Endothelial cell (in vitro differentiated cells): ENCODE measurements around the gene PKMYT1. TPM values are rescaled to one million over a fixed set of nuclear protein-coding genes. Genes with fewer than 3 reads are reported as not detected.

ENCODE experiments used
- DNase-seq: peaks from one replicate; pipeline ENCODE4 v3.0.0; 2021; ENCODE audit warnings: low spot score
- H3K27ac Mint-ChIP-seq: one replicate; pipeline ENCODE4 v1.8.0; 2021; ENCODE audit warnings: mixed read lengths, inconsistent platforms; ENCODE audit not compliant: unreplicated experiment
- H3K27me3 Mint-ChIP-seq: one replicate; pipeline ENCODE4 v1.8.0; 2021; ENCODE audit warnings: mild to moderate bottlenecking, moderate library complexity, mixed read lengths, inconsistent platforms; ENCODE audit not compliant: unreplicated experiment
- H3K36me3 Mint-ChIP-seq: one replicate; pipeline ENCODE4 v1.8.0; 2021; ENCODE audit warnings: mild to moderate bottlenecking, low read depth, mixed read lengths, inconsistent platforms; ENCODE audit not compliant: unreplicated experiment
- H3K4me1 Mint-ChIP-seq: one replicate; pipeline ENCODE4 v1.8.0; 2021; ENCODE audit warnings: mild to moderate bottlenecking, mixed read lengths, inconsistent platforms; ENCODE audit not compliant: unreplicated experiment
- H3K4me3 Mint-ChIP-seq: one replicate; pipeline ENCODE4 v1.8.0; 2021; ENCODE audit warnings: mild to moderate bottlenecking, mixed read lengths, inconsistent platforms; ENCODE audit not compliant: unreplicated experiment
- H3K9me3 Mint-ChIP-seq: one replicate; pipeline ENCODE4 v1.8.0; 2021; ENCODE audit warnings: mixed read lengths, inconsistent platforms; ENCODE audit not compliant: unreplicated experiment
- total RNA-seq: library from RNA; stranded (reverse); fragmentation: NEBNext Ultra II Directional; extraction: Animal tissue kit (Norgen Biotek cat#: 25700); gene quantifications from one replicate; pipeline ENCODE4 v1.2.1, GENCODE V29; 2021; ENCODE audit not compliant: unreplicated experiment
- TF ChIP-seq, protein P1 (sequence below): fragments of 200-600 bp; sonication (generic); IDR thresholded peaks from one replicate; pipeline ENCODE4 v1.5.0; 2021; ENCODE audit warnings: antibody characterized with exemption; ENCODE audit not compliant: unreplicated experiment

Gene PKMYT1
- total RNA-seq, 1 donor from 2014 or later: 12.2 TPM

DNA sequence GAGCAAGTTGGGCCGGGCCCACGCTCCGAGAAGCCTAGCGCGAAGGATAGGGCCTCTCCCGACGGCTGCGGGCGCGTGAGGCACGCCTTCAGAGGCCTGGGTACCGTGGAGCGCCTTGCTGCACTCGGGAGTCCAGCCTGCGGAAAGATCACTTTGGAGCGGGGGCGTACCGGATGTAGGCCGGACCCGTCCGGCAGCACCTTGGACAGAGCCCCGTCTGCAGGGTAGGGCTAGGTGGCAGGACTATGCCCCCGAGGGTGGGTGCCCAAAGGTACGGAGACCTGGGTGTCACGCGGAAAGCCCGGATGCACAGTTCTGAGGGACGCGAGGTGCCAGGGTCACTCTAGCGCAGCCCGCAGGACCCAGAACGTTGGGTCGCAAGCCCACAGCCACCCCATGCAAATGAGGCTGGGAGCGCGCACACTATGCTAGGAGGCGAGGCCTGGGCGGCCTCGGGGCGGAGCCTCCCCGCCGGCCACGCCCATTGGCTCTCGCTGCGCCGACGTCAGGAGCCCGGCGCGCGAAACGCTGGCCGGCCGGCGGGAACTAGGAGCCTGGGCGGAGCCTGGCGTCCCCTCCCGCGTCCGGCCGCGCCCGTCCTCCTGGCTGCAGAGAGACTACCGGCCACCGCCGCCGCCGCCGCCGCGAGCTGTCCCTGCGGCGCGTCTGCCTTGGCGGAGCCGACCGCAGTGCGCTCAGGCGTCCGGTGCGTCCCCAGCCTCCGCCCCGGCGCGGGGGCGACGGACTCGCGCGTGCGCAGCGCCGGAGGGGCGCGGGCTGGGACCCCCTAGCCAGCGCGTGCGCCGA lies 11.3 kb downstream of the PKMYT1 start, which contains the start of gene PAQR4:
Gene PAQR4, plus strand, starts transcription at position 611 of the 807 bp plus-strand sequence. CDS start 327 bp downstream, outside the sequence.
- H3K9me3 Mint-ChIP-seq: no peaks in the 10 kb centered on the region
- H3K36me3 Mint-ChIP-seq: peaks cover 8% of the 10 kb centered on the region
- DNase-seq: peak; percentile 83
- peaks cover 24% of the 10 kb centered on the region for H3K27me3 Mint-ChIP-seq
- TF ChIP-seq, protein P1, sequence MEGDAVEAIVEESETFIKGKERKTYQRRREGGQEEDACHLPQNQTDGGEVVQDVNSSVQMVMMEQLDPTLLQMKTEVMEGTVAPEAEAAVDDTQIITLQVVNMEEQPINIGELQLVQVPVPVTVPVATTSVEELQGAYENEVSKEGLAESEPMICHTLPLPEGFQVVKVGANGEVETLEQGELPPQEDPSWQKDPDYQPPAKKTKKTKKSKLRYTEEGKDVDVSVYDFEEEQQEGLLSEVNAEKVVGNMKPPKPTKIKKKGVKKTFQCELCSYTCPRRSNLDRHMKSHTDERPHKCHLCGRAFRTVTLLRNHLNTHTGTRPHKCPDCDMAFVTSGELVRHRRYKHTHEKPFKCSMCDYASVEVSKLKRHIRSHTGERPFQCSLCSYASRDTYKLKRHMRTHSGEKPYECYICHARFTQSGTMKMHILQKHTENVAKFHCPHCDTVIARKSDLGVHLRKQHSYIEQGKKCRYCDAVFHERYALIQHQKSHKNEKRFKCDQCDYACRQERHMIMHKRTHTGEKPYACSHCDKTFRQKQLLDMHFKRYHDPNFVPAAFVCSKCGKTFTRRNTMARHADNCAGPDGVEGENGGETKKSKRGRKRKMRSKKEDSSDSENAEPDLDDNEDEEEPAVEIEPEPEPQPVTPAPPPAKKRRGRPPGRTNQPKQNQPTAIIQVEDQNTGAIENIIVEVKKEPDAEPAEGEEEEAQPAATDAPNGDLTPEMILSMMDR: no peak
- H3K4me1 Mint-ChIP-seq: peaks cover 6% of the 10 kb centered on the region
- H3K27ac Mint-ChIP-seq: peak within 1 kb of the TSS; percentile 57
- H3K4me3 Mint-ChIP-seq: peak within 1 kb of the TSS; percentile 80

DNA sequence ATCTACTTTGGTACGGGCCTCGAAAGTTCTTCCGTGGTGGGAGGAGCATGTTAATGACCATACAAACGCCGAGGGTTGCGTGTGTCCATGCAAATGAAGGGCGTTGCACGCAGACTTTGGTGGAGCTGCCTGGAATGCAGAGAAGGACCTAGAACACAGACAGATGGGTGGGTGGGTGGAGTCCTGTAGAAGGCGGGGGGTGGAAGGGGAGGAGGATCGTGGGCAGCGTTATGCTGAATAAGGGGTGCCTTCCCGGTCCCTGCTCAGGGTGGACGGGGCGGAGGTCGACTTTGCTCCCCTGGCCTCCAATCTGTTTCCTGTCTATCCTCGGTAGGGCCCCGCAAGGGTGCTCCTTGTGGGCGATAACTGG lies 11.9 kb downstream of the PKMYT1 start:
- peak overlapping the region; percentile 80 for H3K4me3 Mint-ChIP-seq
- DNase-seq: no peak
- peak overlapping the region; percentile 57 for H3K27ac Mint-ChIP-seq
- peaks cover 26% of the 10 kb centered on the region for H3K27me3 Mint-ChIP-seq
- no peaks in the 10 kb centered on the region for H3K9me3 Mint-ChIP-seq
- TF ChIP-seq, protein P1: no peak
- peaks cover 8% of the 10 kb centered on the region for H3K36me3 Mint-ChIP-seq
- peaks cover 6% of the 10 kb centered on the region for H3K4me1 Mint-ChIP-seq

DNA sequence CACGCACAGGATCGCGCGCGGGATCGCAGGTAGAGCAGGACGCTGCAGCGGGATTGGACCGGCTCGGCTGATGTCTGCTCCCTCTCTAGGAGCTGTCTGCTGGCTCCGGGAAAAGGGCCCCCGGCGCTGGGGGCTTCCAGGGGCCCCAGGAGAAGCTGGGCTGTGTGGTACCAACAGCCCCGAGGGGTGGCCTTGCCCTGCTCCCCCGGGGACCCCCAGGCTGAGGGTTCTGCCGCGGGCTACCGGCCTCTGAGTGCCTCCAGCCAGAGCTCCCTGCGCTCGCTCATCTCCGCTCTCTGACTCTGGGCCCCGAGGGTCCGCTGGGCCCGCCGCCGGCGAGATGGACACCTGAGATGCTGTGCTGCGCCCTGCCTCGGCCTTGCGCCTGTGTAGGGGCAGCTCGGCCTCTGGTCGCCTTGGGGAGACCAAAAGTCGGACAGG lies 12.5 kb downstream of the PKMYT1 start:
- TF ChIP-seq, protein P1: no peak
- Mint-ChIP-seq H3K36me3 (peaks cover 8% of the 10 kb centered on the region), H3K4me1 (peaks cover 6% of the 10 kb centered on the region), H3K9me3 (no peaks in the 10 kb centered on the region), H3K27me3 (peaks cover 26% of the 10 kb centered on the region), H3K27ac (no peak overlapping the region), H3K4me3 (no peak overlapping the region)
- DNase-seq: no peak

DNA sequence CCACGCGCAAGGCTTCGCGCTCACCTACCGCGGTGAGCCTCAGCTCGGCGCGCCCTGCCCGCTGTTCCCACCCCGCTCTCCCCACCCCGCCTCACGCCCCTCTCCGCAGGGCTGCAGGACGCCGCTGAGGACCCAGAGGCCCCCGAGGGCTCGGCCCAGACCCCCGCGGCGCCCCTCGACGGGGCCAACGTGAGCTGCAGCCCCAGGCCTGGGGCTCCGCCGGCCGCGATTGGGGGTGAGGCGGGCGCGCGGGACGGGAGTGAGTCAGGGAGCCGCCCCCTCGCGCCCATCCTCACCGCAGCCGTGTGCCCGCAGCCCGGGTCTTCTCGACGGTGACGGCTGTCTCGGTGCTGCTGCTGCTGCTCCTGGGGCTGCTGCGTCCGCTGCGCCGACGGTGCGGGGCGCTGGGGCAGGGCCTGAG lies 13.0 kb downstream of the PKMYT1 start:
- TF ChIP-seq, protein P1: no peak
- H3K27me3 Mint-ChIP-seq: peaks cover 26% of the 10 kb centered on the region
- no peak overlapping the region for H3K4me3 Mint-ChIP-seq
- no peak for DNase-seq
- H3K9me3 Mint-ChIP-seq: no peaks in the 10 kb centered on the region
- no peak overlapping the region for H3K27ac Mint-ChIP-seq
- H3K36me3 Mint-ChIP-seq: peaks cover 8% of the 10 kb centered on the region
- peaks cover 6% of the 10 kb centered on the region for H3K4me1 Mint-ChIP-seq

DNA sequence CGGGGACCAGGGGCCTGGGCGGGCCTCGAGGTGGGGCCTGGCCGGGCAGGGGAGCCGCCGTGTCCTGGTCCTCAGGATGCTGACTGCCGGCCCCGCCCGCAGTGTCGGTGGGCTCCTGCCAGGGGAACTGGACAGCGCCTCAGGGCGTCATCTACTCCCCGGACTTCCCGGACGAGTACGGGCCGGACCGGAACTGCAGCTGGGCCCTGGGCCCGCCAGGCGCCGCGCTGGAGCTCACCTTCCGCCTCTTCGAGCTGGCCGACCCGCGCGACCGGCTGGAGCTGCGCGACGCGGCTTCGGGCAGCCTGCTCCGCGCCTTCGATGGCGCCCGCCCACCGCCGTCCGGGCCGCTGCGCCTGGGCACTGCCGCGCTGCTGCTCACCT lies 13.4 kb downstream of the PKMYT1 start:
- peaks cover 6% of the 10 kb centered on the region for H3K4me1 Mint-ChIP-seq
- H3K36me3 Mint-ChIP-seq: peaks cover 4% of the 10 kb centered on the region
- no peak for DNase-seq
- H3K9me3 Mint-ChIP-seq: no peaks in the 10 kb centered on the region
- TF ChIP-seq, protein P1: no peak
- peaks cover 30% of the 10 kb centered on the region for H3K27me3 Mint-ChIP-seq
- no peak overlapping the region for H3K27ac Mint-ChIP-seq
- H3K4me3 Mint-ChIP-seq: no peak overlapping the region
